Measurements from ENCODE around the gene MSRB1.

DNA sequence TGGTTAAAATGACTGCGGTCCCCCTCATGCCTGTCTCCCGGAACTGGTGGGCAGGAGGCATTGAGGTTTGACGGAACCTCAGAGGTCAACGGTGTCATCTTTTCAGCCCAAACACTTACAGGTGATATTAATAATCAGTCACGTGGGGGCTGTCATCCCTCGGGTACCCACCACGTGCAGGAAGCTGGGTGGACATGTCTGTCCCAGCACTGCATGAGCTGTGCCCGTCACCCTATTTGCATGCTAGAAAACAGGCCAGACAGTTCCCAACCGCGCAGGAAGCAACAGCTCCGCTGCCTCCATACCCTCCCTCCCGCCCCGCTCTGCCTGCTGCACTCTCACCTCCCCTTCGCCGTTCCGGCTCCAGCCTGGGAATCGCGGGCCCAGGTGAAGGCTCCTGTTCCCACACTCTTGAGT is 48.1 kb upstream of the MSRB1 start:
- TF ChIP-seq, protein P1, sequence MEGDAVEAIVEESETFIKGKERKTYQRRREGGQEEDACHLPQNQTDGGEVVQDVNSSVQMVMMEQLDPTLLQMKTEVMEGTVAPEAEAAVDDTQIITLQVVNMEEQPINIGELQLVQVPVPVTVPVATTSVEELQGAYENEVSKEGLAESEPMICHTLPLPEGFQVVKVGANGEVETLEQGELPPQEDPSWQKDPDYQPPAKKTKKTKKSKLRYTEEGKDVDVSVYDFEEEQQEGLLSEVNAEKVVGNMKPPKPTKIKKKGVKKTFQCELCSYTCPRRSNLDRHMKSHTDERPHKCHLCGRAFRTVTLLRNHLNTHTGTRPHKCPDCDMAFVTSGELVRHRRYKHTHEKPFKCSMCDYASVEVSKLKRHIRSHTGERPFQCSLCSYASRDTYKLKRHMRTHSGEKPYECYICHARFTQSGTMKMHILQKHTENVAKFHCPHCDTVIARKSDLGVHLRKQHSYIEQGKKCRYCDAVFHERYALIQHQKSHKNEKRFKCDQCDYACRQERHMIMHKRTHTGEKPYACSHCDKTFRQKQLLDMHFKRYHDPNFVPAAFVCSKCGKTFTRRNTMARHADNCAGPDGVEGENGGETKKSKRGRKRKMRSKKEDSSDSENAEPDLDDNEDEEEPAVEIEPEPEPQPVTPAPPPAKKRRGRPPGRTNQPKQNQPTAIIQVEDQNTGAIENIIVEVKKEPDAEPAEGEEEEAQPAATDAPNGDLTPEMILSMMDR (IDR thresholded peaks at IDR 0.05) = no peak
- TF ChIP-seq POLR2A (IDR thresholded peaks at IDR 0.05) = no peak

Data from Peyer's patch (tissue), 4 donors.